ENCODE results near the gene RAB11B. TPM values are rescaled to one million over a fixed set of nuclear protein-coding genes. Genes with fewer than 3 reads are reported as not detected.

The RAB11B gene
- total and polyA plus RNA-seq, 2 of the 13 experiments (the other 11 are each of a cell fraction or from before 2014, with no cell fraction given) = 6.0 to 28.4 TPM

GRCh38 chr19:8412783-8413628 is 22.8 kb downstream of the RAB11B start, which contains the start of gene MARCHF2:
Gene MARCHF2 (plus strand): TSS chr19:8413305. CDS start chr19:8421841, 8,536 bp downstream.
- peak within 1 kb of the TSS; percentile 98 for H3K4me2 ChIP-seq (ENCODE audit: low read depth, low read length)
- no peak within 1 kb of the TSS for H3K27ac ChIP-seq (ENCODE audit: extremely low read length, insufficient read depth, low read length)
- in situ Hi-C loops (cut with HindIII; ENCODE audit: extremely low pct_ligation_motif_present, low pct_unique_long_range_greater_than_20kb) (loop anchor here (5.0 kb wide), 1 partner anchor 39 kb away; no protein-coding TSS in a partner anchor), intact Hi-C loops (cut with micrococcal nuclease; ENCODE audit: unreplicated experiment) (loop anchor here (5.0 kb wide), 1 partner anchor 34 kb away; no protein-coding TSS in a partner anchor)
- no peaks in the 10 kb centered on the region for H3K27me3 ChIP-seq (ENCODE audit: control insufficient read depth in 1 of 2, insufficient read depth in 2 of 2, low read length in 2 of 2)
- peaks cover 30% of the 10 kb centered on the region for H3K4me1 ChIP-seq (ENCODE audit: insufficient read depth, low read length)
- no peaks in the 10 kb centered on the region for H3K79me2 ChIP-seq (ENCODE audit: insufficient read depth, low read length)
- H3K4me3 ChIP-seq (replicated peaks in 1 of 3; ENCODE audit: insufficient read depth in 1 of 3, low read depth in 2 of 3, low read length in 3 of 3) = peak within 1 kb of the TSS; percentile 67 to 92 (median 70)
- peak; percentile 61 for FAIRE-seq
- BruUV-seq (replicated peaks) = no TSS peak
- peak; percentile 98 for ATAC-seq
- 34% methylated on average over 12 of the region's 89 CpGs for WGBS (ENCODE audit: low lambda C conversion rate)
- no peaks in the 10 kb centered on the region for H4K20me1 ChIP-seq (ENCODE audit: insufficient read depth, low read length)
- DNase-seq (ENCODE audit: low spot score) = peak; percentile 90
- POLR2A ChIA-PET = interaction anchor here (0.7 to 3.6 kb wide), 19 partner anchors 9 to 101 kb away, joined by 3 to 67 read pairs (median 4); partner anchors contain the start of genes ANGPTL4, HNRNPM, NDUFA7 and RAB11B
- peak within 1 kb of the TSS; percentile 78 for H3K9ac ChIP-seq (ENCODE audit: insufficient read depth, low read depth, low read length)
- CTCF ChIA-PET (ENCODE audit: low intra/inter-chr PET ratio, low total read pairs) = interaction anchor here (1.0 kb wide), 1 partner anchor 93 kb away, joined by 3 read pairs; no protein-coding TSS in a partner anchor
- H2AFZ ChIP-seq (ENCODE audit: low read length) = no peak within 1 kb of the TSS
- no peaks in the 10 kb centered on the region for H3K36me3 ChIP-seq (replicated peaks in 1 of 2; ENCODE audit: control insufficient read depth in 1 of 2, insufficient read depth in 2 of 2, low read length in 2 of 2)
- no peaks in the 10 kb centered on the region for H3K9me3 ChIP-seq (ENCODE audit: low read length)
- TF ChIP-seq ZFP91 (CRISPR knock-in tag; IDR thresholded peaks at IDR 0.05; ENCODE audit: borderline replicate concordance) = no peak
- no peak for TF ChIP-seq MEIS2 (CRISPR knock-in tag; IDR thresholded peaks at IDR 0.05)
- no peak for TF ChIP-seq MTERF4 (CRISPR knock-in tag; IDR thresholded peaks at IDR 0.05)
- peak; percentile 46; the same call in 1 of the 2 replicates for TF ChIP-seq ETV5 (CRISPR knock-in tag; IDR thresholded peaks at IDR 0.05; ENCODE audit: borderline replicate concordance)
- TF ChIP-seq DZIP1 (CRISPR knock-in tag; IDR thresholded peaks at IDR 0.05) = 0 out of 2 replicates have a peak, but pooled peaks have one; percentile 30
- TF ChIP-seq ZNF564 (CRISPR knock-in tag; IDR thresholded peaks at IDR 0.05) = no peak
- TF ChIP-seq NFYB (CRISPR knock-in tag; IDR thresholded peaks at IDR 0.05) = peak; percentile 89
- 0 out of 4 replicates have a peak, but pooled peaks of 1 of the 2 experiments have one; percentile 22 for TF ChIP-seq EP300 (IDR thresholded peaks at IDR 0.05; ENCODE audit: low read depth in 2 of 2, low read length in 2 of 2)
- TF ChIP-seq EP300 (CRISPR knock-in tag; IDR thresholded peaks at IDR 0.05; ENCODE audit: borderline replicate concordance) = no peak
